NB4 (cell line): ENCODE results near the gene DCLK1.

Experiments
- CTCF ChIP-seq: IDR thresholded peaks from one replicate; pipeline ENCODE4 v1.5.1; 2012; ENCODE audit warnings: low read depth, low read length
- MAX ChIP-seq: IDR thresholded peaks from 2 replicates; pipeline ENCODE4 v1.6.1; 2011; ENCODE audit warnings: low read depth, low read length
- MYC ChIP-seq: IDR thresholded peaks from 2 replicates; pipeline ENCODE4 v1.6.1; 2011; ENCODE audit warnings: low read depth, low read length
- POLR2A ChIP-seq: IDR thresholded peaks from 2 replicates; pipeline ENCODE4 v1.6.1; 2011; ENCODE audit warnings: mild to moderate bottlenecking; ENCODE audit not compliant: insufficient read length; ENCODE audit errors: extremely low read depth

- TF ChIP-seq CTCF (no peak), MAX (no peak), POLR2A (no peak), MYC (no peak)
Observed at GRCh38 chr13:35979361-35979951, 151.7 kb downstream of the DCLK1 start.
